Measurements from ENCODE around the gene GALNT8. TPM values are rescaled to one million over a fixed set of nuclear protein-coding genes. Genes with fewer than 3 reads are reported as not detected.

Gene GALNT8
- total RNA-seq, 1 experiment from 2014 or later: not detected

DNA sequence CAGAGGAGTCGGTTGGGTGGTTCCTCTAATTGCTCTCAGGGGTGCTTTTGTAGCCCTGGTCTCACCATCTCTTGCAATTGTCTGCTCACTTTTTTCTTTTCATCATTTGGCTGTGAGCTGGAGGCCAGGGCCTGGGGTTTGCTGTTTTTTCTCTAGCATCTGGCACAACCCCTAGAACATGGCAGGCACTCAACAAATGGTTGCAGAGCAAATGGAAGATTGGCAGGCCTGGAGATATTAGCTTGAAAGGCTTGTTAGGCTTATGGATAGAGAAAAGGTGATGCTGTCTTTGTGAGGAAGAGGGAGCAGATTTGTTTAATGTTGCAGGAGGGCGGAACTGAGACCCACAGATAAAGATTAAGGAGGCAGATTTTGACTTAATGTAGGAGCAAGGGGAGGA, 47.0 kb downstream of the GALNT8 start:
- ChIA-PET POLR2A (ENCODE audit: unreplicated experiment) (no interaction called here), CTCF (no interaction called here)
- DNase-seq (no peak), ATAC-seq (no peak)
- H3K36me3 ChIP-seq (ENCODE audit: low read depth, low read length): no peaks in the 10 kb centered on the region
- H3K4me3 ChIP-seq (ENCODE audit: low read length): no peak overlapping the region
- H2AFZ ChIP-seq (ENCODE audit: low read length): no peak overlapping the region
- peaks cover 33% of the 10 kb centered on the region for H3K27me3 ChIP-seq (ENCODE audit: low read length)
- no peaks in the 10 kb centered on the region for H3K9me3 ChIP-seq (ENCODE audit: low read length)
- no peaks in the 10 kb centered on the region for H3K9me2 ChIP-seq (replicated peaks; ENCODE audit: low read length)
- TF ChIP-seq EZH2 (IDR thresholded peaks at IDR 0.05; ENCODE audit: low read length, unreplicated experiment) (no peak), EZH2phosphoT487 (IDR thresholded peaks at IDR 0.05; ENCODE audit: borderline replicate concordance, low read length) (no peak)
- TF ChIP-seq, protein P1, sequence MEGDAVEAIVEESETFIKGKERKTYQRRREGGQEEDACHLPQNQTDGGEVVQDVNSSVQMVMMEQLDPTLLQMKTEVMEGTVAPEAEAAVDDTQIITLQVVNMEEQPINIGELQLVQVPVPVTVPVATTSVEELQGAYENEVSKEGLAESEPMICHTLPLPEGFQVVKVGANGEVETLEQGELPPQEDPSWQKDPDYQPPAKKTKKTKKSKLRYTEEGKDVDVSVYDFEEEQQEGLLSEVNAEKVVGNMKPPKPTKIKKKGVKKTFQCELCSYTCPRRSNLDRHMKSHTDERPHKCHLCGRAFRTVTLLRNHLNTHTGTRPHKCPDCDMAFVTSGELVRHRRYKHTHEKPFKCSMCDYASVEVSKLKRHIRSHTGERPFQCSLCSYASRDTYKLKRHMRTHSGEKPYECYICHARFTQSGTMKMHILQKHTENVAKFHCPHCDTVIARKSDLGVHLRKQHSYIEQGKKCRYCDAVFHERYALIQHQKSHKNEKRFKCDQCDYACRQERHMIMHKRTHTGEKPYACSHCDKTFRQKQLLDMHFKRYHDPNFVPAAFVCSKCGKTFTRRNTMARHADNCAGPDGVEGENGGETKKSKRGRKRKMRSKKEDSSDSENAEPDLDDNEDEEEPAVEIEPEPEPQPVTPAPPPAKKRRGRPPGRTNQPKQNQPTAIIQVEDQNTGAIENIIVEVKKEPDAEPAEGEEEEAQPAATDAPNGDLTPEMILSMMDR (conservative IDR thresholded peaks at IDR 0.05; ENCODE audit: low read depth, low read length): no peak
- H3K9ac ChIP-seq (ENCODE audit: low read length): no peak overlapping the region
- H4K20me1 ChIP-seq (ENCODE audit: low read length): no peaks in the 10 kb centered on the region
- H3F3A ChIP-seq (ENCODE audit: low read length, unreplicated experiment): no peaks in the 10 kb centered on the region
- intact Hi-C loops (cut with micrococcal nuclease): no loop called here
- BruUV-seq (replicated peaks): no TSS peak
- H3K27ac ChIP-seq (ENCODE audit: low read length): no peak overlapping the region
- H3K4me2 ChIP-seq (ENCODE audit: low read length): no peak overlapping the region
- H3K4me1 ChIP-seq (ENCODE audit: insufficient read depth, low read length): no peaks in the 10 kb centered on the region
- no peaks in the 10 kb centered on the region for H3K79me2 ChIP-seq (ENCODE audit: low read length)

DNA sequence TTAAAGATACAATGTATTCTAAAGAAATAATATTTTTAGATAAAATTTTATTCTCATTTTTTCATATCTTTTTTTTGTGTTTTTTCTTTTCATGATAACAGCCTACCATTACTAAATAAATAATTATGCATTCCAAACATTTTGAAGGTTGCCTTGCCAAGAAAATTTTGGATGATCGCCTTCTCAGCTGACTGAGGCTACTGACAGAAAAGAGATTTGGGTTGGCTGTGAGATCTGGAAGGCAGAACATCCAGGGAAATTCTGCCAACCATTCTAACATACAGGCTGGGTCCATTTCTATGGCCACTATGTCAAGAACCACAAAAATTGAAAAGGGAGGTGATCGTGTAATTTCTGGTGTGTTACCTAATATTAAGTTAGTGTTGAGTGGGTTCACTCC, 48.1 kb downstream of the GALNT8 start:
- TF ChIP-seq EZH2 (IDR thresholded peaks at IDR 0.05; ENCODE audit: low read length, unreplicated experiment) (no peak), EZH2phosphoT487 (IDR thresholded peaks at IDR 0.05; ENCODE audit: borderline replicate concordance, low read length) (no peak)
- TF ChIP-seq, protein P1 (conservative IDR thresholded peaks at IDR 0.05; ENCODE audit: low read depth, low read length): no peak
- intact Hi-C loops (cut with micrococcal nuclease): no loop called here
- H3K79me2 ChIP-seq (ENCODE audit: low read length): no peaks in the 10 kb centered on the region
- POLR2A ChIA-PET (ENCODE audit: unreplicated experiment): no interaction called here
- peaks cover 44% of the 10 kb centered on the region for H3K27me3 ChIP-seq (ENCODE audit: low read length)
- H2AFZ ChIP-seq (ENCODE audit: low read length): no peak overlapping the region
- no peaks in the 10 kb centered on the region for H3F3A ChIP-seq (ENCODE audit: low read length, unreplicated experiment)
- no peak overlapping the region for H3K27ac ChIP-seq (ENCODE audit: low read length)
- CTCF ChIA-PET: no interaction called here
- H3K4me2 ChIP-seq (ENCODE audit: low read length): no peak overlapping the region
- H3K4me1 ChIP-seq (ENCODE audit: insufficient read depth, low read length): no peaks in the 10 kb centered on the region
- H3K9me2 ChIP-seq (replicated peaks; ENCODE audit: low read length): no peaks in the 10 kb centered on the region
- H3K9ac ChIP-seq (ENCODE audit: low read length): no peak overlapping the region
- ATAC-seq (no peak), DNase-seq (no peak)
- BruUV-seq (replicated peaks): no TSS peak
- no peaks in the 10 kb centered on the region for H3K36me3 ChIP-seq (ENCODE audit: low read depth, low read length)
- no peak overlapping the region for H3K4me3 ChIP-seq (ENCODE audit: low read length)
- H4K20me1 ChIP-seq (ENCODE audit: low read length): no peaks in the 10 kb centered on the region
- H3K9me3 ChIP-seq (ENCODE audit: low read length): no peaks in the 10 kb centered on the region

DNA sequence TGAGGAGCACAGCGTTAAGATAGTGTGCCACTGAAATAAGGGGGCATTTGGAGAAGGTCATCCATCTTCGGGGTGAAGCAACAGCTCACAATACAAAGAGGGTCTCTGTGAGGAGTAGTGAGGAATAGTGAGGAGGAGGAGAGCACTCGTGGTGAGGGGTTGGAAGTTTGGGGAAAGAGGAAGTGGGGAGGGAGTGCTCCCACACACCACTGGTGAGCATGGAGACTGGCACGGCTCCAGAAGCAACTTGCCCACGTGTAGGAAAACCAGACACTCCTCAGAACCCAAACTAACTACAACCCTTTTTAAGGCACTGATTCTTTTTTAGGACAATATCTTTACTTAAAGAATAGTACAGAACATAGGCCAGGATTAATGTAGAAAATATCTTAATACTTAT, 48.9 kb downstream of the GALNT8 start:
- ChIA-PET CTCF (no interaction called here), POLR2A (ENCODE audit: unreplicated experiment) (no interaction called here)
- no peaks in the 10 kb centered on the region for H3K9me2 ChIP-seq (replicated peaks; ENCODE audit: low read length)
- no peak overlapping the region for H3K9ac ChIP-seq (ENCODE audit: low read length)
- no peaks in the 10 kb centered on the region for H3F3A ChIP-seq (ENCODE audit: low read length, unreplicated experiment)
- no peak overlapping the region for H3K4me3 ChIP-seq (ENCODE audit: low read length)
- BruUV-seq (replicated peaks): no TSS peak
- no peak for ATAC-seq
- no peaks in the 10 kb centered on the region for H3K36me3 ChIP-seq (ENCODE audit: low read depth, low read length)
- DNase-seq: no peak
- no peaks in the 10 kb centered on the region for H3K4me1 ChIP-seq (ENCODE audit: insufficient read depth, low read length)
- no peaks in the 10 kb centered on the region for H4K20me1 ChIP-seq (ENCODE audit: low read length)
- TF ChIP-seq, protein P1 (conservative IDR thresholded peaks at IDR 0.05; ENCODE audit: low read depth, low read length): no peak
- TF ChIP-seq EZH2 (IDR thresholded peaks at IDR 0.05; ENCODE audit: low read length, unreplicated experiment) (no peak), EZH2phosphoT487 (IDR thresholded peaks at IDR 0.05; ENCODE audit: borderline replicate concordance, low read length) (no peak)
- H3K27me3 ChIP-seq (ENCODE audit: low read length): peaks cover 51% of the 10 kb centered on the region
- no peaks in the 10 kb centered on the region for H3K9me3 ChIP-seq (ENCODE audit: low read length)
- no peaks in the 10 kb centered on the region for H3K79me2 ChIP-seq (ENCODE audit: low read length)
- H2AFZ ChIP-seq (ENCODE audit: low read length): no peak overlapping the region
- intact Hi-C loops (cut with micrococcal nuclease): no loop called here
- no peak overlapping the region for H3K27ac ChIP-seq (ENCODE audit: low read length)
- H3K4me2 ChIP-seq (ENCODE audit: low read length): no peak overlapping the region

All from PC-3 (cell line).